NCI-H446 (cell line): ENCODE results near the gene CNTROB.

Experiments used
- DNase-seq, 2 experiments: peaks; one replicate each; lab custom pipeline; 2025; lab: John Stamatoyannopoulos, UW

The CNTROB gene

DNA sequence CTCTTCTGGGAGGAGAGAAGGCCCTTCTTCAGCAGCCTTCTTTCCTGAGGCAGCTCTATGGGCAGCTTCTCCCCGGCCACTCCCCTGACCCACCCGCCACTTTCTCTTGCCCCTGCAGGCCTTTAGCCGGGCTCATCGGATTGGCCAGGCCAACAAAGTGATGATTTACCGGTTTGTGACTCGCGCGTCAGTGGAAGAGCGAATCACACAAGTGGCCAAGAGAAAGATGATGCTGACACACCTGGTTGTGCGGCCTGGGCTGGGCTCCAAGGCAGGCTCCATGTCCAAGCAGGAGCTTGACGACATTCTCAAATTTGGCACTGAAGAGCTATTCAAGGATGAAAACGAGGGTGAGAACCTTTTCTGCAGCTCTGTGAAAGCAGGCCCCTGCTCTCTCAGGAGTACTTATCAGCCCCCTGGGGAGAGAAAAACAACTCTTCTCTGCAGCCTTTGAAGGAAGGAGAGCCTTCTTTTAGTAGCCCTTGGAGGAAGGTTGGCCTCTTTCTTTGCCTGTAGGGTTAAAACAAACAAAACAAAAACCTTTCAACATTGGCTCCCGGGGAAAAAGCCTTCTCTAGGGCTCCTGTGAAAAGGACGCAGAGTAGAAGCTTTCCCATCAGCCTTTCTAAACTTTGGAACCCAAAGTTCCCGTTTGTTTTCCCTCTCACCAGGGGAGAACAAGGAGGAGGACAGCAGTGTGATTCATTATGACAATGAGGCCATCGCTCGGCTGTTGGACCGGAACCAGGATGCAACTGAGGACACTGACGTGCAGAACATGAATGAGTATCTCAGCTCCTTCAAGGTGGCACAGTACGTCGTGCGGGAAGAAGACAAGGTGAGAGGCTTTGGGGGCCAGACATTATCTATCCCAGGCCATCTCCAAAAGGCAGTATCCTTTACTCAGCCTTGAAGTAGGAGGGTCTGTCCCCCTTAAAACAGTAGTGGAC is 28.6 kb upstream of the CNTROB start:
- no peak for DNase-seq

DNA sequence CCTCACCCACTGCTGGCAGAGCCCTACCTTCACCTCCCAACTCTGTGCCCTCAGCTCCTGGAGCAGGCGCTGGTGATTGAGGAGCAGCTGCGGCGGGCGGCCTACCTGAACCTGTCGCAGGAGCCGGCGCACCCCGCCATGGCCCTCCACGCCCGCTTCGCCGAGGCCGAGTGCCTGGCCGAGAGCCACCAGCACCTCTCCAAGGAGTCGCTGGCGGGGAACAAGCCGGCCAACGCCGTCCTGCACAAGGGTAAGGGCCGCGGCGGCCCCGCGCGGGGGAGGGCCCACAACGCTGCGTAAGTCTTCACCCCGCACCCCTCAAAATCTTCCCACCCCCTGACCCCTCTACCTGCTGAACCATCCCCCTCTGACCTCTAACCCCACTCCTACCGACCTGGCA is 22.9 kb upstream of the CNTROB start:
- no peak for DNase-seq

- DNase-seq, result no peak
Measured at GRCh38 chr17:7910281-7910680, 21.7 kb upstream of the CNTROB start.

DNA sequence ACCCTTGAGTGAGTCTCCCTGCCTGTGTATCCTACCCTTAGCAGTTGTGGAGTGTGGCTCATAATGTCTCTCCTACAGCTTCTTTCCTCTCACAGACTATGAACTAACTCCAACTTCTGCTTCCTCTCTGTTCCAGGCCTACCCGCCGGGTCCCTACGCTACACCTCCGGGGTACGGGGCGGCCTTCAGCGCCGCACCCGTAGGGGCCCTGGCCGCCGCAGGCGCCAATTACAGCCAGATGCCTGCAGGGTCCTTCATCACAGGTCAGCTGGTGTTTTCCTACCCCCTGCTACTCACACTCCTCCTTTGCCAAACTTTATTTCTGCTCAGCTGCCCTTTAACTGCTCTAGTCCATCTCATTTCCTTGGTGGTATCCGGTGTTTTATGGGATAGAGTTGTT is 21.3 kb upstream of the CNTROB start:
- no peak for DNase-seq

- no peak for DNase-seq
Measured at GRCh38 chr17:7911116-7911515, 20.9 kb upstream of the CNTROB start.

- peak; percentile 42 to 64 for DNase-seq
Measured at GRCh38 chr17:7912927-7913524, 19.0 kb upstream of the CNTROB start.

DNA sequence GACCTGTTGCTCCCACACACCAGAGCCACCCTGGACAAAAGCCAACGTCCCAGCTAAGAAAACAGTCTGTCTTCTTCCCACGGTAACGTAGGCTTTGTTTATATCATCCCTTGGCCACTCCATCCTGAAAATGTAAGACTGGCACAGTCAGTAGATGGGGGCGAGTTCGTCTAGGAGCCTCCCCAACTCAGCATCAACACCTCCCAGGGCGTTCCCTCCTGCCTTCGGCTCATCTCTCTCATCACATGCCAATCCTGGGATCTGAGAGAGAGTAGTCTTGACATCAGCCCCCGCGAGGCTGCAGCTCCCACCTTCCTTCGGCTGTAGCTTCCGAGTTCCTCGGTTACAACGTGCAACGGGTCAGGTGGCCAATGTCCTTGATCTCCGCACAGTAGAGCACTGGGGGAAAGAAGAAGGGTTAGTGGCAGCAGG is 16.8 kb upstream of the CNTROB start:
- DNase-seq, result peak in 1 of 2 experiments; percentile 49

DNA sequence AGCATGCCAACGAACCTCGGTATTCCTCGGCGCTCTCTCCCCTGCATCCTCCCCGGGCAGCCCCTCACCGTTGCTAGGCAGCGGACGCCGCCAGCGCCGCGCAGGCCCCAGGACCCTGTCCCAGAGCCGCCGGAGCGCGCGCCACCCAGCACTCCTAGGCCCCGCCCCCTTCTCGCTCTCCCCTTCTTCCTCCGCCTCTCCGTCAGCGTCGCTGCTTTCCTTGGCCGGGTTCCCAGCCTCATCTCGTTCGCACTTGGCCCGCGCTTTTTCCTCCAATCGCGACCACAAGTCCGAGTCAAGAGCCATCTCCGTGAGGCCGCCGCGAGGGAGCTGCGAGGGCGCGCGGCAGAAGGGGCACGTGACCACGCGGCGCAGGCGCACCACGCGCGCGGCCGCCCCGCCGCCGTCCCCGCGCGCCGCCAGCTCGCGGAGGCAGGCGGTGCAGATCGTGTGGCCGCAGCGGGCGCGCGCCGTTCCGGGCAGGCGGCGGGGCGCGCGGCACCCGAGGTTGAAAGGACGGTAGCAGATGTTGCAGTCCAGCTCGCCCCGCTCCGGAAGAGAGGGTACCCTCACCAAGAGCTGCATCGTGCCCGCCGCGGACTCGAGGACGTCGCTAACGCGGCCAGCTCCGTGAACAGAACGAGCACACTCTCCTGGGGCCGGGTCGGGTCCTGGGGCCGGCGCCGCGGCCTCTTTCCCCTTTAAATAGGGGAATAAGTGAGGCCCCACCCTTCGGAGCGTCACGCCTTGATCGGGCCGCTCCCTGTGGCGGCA is 16.2 kb upstream of the CNTROB start, which contains the start of gene RNF227:
TSS of gene RNF227 (minus strand) at position 679 of the 774 bp plus-strand sequence. CDS start at position 585, 94 bp downstream.
- peak; percentile 96 to 98 for DNase-seq

DNA sequence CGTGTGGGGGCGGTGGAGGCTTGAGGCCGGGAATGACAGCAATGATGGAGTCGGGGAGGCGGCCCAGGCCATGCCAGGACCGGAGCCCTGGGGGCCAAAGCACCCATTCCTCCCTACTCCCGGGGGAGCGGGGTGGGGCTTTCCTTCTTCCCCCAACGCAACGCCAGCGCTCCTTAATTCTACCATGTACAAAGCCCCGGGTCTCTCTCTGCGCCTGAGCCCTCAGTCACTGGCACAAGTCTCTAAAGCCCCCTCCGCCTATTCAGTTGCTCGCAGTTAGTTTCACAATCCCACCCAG is 15.7 kb upstream of the CNTROB start:
- DNase-seq, result no peak

DNA sequence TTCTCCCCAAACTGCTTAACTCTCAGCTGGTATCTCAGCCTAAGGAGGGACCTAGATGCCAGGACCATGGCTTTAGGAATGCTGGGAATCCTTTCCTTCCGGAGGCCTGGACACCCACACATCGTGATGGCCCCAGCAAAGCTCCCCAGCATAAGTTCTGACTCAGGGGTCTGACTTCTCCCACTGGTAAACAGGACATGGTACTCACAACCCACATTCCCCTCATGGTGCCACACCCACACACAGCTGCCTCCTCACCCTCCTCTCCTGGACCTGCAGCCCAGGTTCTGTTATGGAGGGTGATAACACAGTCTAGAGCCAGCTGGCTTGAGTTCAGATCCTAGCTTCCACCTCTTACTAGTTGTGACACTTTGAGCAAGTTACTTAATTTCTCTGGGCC is 15.2 kb upstream of the CNTROB start:
- no peak for DNase-seq

- DNase-seq, result no peak
Measured at GRCh38 chr17:7922269-7922844, 9.6 kb upstream of the CNTROB start.

DNA sequence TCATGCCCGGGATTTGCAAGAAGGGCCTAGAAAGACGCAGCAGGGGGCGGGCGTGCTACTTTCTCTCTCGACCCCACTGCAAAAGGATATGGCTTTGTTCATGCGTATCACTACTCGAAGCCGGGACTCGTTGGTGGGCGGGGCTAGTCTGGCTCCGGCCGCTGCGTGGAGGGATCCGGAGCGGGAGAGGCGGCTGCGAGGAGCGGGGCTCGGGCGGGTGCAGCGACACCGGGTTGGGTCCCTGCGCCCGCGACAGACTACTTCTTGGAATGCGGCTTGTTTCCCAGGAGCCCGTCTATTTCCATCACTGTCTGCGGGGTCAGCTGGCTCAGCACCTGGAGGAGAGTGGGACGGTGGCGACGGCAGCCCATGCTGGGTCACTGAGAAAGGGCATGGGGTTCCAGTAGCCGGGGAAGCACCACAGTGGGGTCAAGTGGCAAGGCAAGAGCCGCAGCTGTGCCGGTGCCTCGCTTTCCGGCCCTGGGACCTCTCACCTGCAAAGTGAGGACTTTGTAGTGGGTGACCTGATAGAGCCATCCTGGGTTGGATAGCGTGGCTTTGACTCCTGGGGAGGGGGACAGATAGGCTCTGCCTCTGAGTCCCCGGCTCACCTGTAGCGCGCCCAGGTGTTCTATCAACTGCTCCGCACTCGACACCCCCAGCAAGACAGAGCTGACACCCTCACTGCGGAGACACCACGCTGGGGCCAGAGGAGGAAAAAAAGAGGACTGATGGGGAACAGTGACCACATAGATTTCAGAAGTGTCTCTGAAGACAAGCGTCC is 9.0 kb upstream of the CNTROB start:
- DNase-seq, result no peak

DNA sequence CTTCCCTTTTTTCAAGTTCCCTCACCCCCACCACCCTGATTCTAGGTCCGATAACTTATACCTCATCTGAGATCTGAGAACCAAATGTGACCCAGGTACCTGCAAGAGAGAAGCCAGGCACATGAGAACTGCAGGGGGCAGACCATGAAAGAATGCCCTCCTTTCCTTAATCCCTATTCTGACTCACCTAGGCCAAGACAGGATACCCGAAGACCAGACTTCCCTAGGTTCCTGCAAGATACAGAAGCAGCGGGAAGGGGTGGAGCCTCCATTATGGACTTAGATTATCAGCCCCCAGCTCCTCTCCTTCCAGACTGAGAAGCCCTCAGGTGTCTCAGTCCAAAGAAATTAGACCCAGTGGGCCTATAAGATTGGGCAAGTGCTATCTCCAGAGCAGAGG is 4.4 kb upstream of the CNTROB start:
- DNase-seq, result no peak

DNA sequence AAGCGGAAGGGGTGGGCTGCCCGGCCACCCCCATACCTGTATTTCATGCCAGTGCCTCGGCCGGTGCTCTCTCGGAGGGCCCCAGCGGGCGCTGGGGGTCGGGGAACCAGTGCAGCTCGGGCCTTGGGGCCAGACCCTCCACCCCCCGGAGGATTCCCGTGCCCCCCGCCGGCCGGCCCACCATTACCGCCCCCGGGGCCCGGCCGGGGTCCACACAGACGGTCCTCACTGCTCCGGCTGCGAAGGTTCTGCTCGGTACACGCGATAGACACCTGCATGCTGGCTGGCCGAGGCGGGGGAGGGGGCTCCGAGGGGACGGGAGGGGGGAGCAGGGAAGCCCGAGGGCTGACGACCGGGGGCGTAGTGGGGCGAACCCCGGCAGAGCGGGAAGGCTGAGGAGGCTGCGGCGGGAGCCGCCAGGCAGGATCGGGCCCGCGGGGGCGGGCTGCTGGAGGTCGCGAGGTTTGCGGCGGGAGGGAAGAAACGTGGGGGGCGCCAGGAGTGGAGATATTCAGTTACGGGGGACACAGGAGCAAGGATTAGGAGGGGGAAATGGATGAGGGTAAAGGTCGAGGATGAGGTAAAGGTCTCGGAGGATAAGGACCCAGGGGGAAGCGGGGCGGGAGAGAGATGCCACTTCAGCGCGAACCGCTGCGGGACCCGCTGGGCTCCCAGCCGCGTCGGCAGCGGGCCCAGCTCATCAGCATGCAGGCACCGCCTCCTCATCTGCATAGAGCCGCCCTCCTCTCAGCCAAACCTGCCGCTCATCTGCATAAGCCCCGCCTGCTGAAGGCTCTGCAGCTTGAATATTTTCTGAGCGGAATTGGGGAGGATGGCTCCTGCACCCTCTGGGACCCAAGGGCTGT is 2.6 kb upstream of the CNTROB start, which contains the start of gene KCNAB3:
TSS of gene KCNAB3 (minus strand) at position 699 of the 866 bp plus-strand sequence. CDS start at position 278, 421 bp downstream.
- peak; percentile 33 to 85 for DNase-seq

DNA sequence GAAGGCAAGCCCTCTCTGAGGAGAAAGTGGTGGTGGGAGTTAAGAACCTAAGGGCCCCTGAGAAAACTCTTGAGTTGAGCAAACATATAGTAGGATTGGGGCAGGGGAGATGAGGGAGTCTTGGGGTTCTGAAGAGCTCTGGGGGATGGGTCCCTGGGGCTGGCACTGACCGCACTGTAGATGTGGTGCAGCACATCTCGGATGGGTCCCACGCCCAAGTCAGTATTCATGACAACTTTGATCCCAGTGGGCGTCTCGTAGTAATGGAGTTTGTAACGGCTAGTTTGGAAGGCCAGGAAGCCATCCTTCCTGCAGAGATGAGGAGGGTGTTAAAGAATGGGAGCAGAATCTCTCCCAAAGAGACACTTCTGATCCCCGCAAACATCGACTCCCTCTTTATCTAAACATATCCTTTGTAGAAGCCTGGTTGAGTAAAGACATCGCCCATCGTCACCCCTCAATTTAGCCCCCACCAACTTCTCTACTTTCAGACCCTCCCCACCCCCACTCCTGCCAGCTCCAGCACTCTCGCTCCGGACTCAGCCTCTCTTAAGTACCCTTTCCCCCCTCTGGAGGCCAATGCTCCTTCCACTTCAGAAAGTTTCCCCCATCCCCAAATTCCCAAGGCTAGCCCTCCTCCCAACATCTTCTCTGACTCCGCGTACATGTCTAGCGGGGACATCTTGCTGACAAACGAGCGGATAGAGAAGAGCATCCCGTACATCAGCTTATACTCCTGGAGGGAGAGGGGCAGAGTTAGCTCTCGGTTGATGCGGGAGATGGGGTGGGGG is 970 bp upstream of the CNTROB start:
- DNase-seq, result no peak

DNA sequence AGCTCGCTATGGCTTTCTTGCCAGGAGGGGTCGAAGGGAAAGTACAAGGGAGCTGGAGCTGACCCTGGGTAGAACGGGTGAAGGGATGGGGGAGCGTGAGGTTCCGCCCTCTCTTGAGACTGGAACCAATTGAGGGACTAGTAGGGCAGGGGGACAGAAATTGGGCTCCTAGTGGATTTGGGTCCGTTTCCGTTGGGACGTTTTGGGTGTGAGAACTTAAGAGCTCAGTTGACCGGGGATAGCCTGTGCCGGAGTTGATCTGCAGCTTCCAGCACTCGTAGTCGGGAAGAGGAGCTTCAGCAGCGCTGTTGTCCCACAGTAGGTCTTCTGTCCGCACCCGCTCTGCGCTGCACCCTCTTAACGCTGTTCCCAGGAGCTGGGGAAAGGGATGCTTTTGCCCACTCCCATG is 481 bp downstream of the CNTROB start:
- DNase-seq, result no peak

DNA sequence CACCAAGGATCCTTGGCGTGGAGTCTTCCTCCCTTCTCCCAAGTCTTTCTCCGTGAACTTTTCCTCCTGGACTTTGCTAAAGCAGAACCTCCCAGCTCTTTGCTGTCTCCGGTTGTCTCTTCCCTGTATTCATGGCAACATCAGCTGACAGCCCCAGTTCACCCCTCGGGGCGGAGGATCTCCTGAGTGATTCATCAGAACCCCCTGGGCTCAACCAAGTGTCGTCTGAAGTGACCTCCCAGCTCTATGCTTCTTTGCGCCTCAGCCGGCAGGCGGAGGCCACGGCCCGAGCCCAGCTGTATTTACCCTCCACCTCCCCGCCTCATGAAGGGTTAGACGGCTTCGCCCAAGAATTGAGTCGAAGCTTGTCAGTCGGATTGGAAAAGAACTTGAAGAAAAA is 943 bp downstream of the CNTROB start:
- no peak for DNase-seq

- DNase-seq, result no peak
Measured at GRCh38 chr17:7935859-7936258, 3.9 kb downstream of the CNTROB start.

GRCh38 chr17:7940034-7940433 is 8.0 kb downstream of the CNTROB start:
- DNase-seq, result no peak

GRCh38 chr17:7940743-7941142 is 8.7 kb downstream of the CNTROB start:
- no peak for DNase-seq
